ENCODE measurements around the gene ZNF219. TPM values are rescaled to one million over a fixed set of nuclear protein-coding genes. Genes with fewer than 3 reads are reported as not detected.

Gene ZNF219
- total RNA-seq, 1 experiment from 2014 or later: 18.5 TPM

- no peaks in the 10 kb centered on the region for H3K9me3 Mint-ChIP-seq (ENCODE audit: low read depth, unreplicated experiment)
- CTCF ChIA-PET: interaction anchor here (1.3 to 2.7 kb wide), 7 partner anchors 20 to 55 kb away, joined by 4 to 40 read pairs (median 6); no protein-coding TSS in a partner anchor
- DNase-seq: no peak
- no peak for TF ChIP-seq CTCF (IDR thresholded peaks at IDR 0.05; ENCODE audit: unreplicated experiment)
- peaks cover 8% of the 10 kb centered on the region for H3K4me1 Mint-ChIP-seq (ENCODE audit: low read depth, unreplicated experiment)
- no TSS peak for BruUV-seq (replicated peaks)
- peaks cover 26% of the 10 kb centered on the region for H3K36me3 Mint-ChIP-seq (ENCODE audit: insufficient read depth, unreplicated experiment)
- intact Hi-C loops (cut with micrococcal nuclease; ENCODE audit: unreplicated experiment): loop anchor here (2.0 kb wide), 1 partner anchor 23 kb away; no protein-coding TSS in a partner anchor
- H3K4me3 Mint-ChIP-seq (ENCODE audit: low read depth, unreplicated experiment): peak overlapping the region; percentile 97
- H3K27me3 Mint-ChIP-seq (ENCODE audit: unreplicated experiment): peaks cover 52% of the 10 kb centered on the region
- H3K27ac Mint-ChIP-seq (ENCODE audit: unreplicated experiment): no peak overlapping the region
Measured at GRCh38 chr14:21069388-21070082, 28.9 kb downstream of the ZNF219 start.

- TF ChIP-seq CTCF (IDR thresholded peaks at IDR 0.05; ENCODE audit: unreplicated experiment): peak; percentile 48
- Mint-ChIP-seq H3K4me1 (ENCODE audit: low read depth, unreplicated experiment) (peaks cover 8% of the 10 kb centered on the region), H3K36me3 (ENCODE audit: insufficient read depth, unreplicated experiment) (peaks cover 26% of the 10 kb centered on the region), H3K9me3 (ENCODE audit: low read depth, unreplicated experiment) (no peaks in the 10 kb centered on the region), H3K4me3 (ENCODE audit: low read depth, unreplicated experiment) (peak overlapping the region; percentile 97), H3K27me3 (ENCODE audit: unreplicated experiment) (peaks cover 52% of the 10 kb centered on the region), H3K27ac (ENCODE audit: unreplicated experiment) (no peak overlapping the region)
- DNase-seq: peak; percentile 60
- no TSS peak for BruUV-seq (replicated peaks)
- CTCF ChIA-PET: interaction anchor here (0.7 to 1.6 kb wide), 8 partner anchors 13 to 153 kb away, joined by 3 to 40 read pairs (median 4); no protein-coding TSS in a partner anchor
- intact Hi-C loops (cut with micrococcal nuclease; ENCODE audit: unreplicated experiment): loop anchor here (1.0 to 2.0 kb wide), 2 partner anchors 24 to 39 kb away; no protein-coding TSS in a partner anchor
Measured at GRCh38 chr14:21068521-21069387, 29.7 kb downstream of the ZNF219 start.

- no peak for DNase-seq
- Mint-ChIP-seq H3K36me3 (ENCODE audit: insufficient read depth, unreplicated experiment) (peaks cover 26% of the 10 kb centered on the region), H3K4me3 (ENCODE audit: low read depth, unreplicated experiment) (no peak overlapping the region), H3K4me1 (ENCODE audit: low read depth, unreplicated experiment) (peaks cover 8% of the 10 kb centered on the region), H3K9me3 (ENCODE audit: low read depth, unreplicated experiment) (no peaks in the 10 kb centered on the region), H3K27ac (ENCODE audit: unreplicated experiment) (no peak overlapping the region), H3K27me3 (ENCODE audit: unreplicated experiment) (peaks cover 52% of the 10 kb centered on the region)
- TF ChIP-seq CTCF (IDR thresholded peaks at IDR 0.05; ENCODE audit: unreplicated experiment): no peak
- intact Hi-C loops (cut with micrococcal nuclease; ENCODE audit: unreplicated experiment): no loop called here
- BruUV-seq (replicated peaks): no TSS peak
- CTCF ChIA-PET: interaction anchor here (0.7 to 1.4 kb wide), 5 partner anchors 23 to 52 kb away, joined by 3 to 11 read pairs (median 6); no protein-coding TSS in a partner anchor
Measured at GRCh38 chr14:21066882-21067502, 31.5 kb downstream of the ZNF219 start.

GRCh38 chr14:21063479-21063878 is 35.0 kb downstream of the ZNF219 start:
- no peak for TF ChIP-seq CTCF (IDR thresholded peaks at IDR 0.05; ENCODE audit: unreplicated experiment)
- Mint-ChIP-seq H3K9me3 (ENCODE audit: low read depth, unreplicated experiment) (no peaks in the 10 kb centered on the region), H3K27ac (ENCODE audit: unreplicated experiment) (no peak overlapping the region), H3K36me3 (ENCODE audit: insufficient read depth, unreplicated experiment) (no peaks in the 10 kb centered on the region), H3K4me1 (ENCODE audit: low read depth, unreplicated experiment) (no peaks in the 10 kb centered on the region), H3K4me3 (ENCODE audit: low read depth, unreplicated experiment) (no peak overlapping the region), H3K27me3 (ENCODE audit: unreplicated experiment) (peaks cover 55% of the 10 kb centered on the region)
- DNase-seq: no peak
- BruUV-seq (replicated peaks): no TSS peak
- intact Hi-C loops (cut with micrococcal nuclease; ENCODE audit: unreplicated experiment): no loop called here
- CTCF ChIA-PET: interaction anchor here (1.7 kb wide), 1 partner anchor 49 kb away, joined by 4 read pairs; no protein-coding TSS in a partner anchor
